Islet precursor cell (in vitro differentiated cells): ENCODE measurements around the gene ARIH1.

Experiments used
- DNase-seq: peaks from one replicate; pipeline ENCODE4 v3.0.0-alpha.2; 2018

ARIH1 gene

DNA sequence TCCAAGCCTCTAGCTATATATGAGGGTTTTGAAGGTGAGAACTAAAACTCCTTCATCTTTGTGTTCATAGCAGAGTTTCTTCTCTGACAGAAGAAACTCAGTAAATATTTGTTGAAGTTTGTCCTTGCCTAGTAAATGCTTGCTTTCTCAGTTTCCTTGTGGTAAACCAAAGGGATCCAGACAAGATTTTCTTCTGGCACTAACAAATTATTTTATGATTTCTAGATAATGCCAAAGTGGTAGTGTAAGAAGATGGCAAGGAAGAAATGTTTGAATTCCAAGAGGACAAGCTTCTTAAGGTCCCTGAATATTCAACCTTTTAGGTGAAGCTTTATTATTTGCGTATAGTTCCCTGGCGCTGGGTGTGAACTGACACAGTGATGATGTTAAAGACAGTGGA, 14.4 kb downstream of the ARIH1 start:
- no peak for DNase-seq

DNA sequence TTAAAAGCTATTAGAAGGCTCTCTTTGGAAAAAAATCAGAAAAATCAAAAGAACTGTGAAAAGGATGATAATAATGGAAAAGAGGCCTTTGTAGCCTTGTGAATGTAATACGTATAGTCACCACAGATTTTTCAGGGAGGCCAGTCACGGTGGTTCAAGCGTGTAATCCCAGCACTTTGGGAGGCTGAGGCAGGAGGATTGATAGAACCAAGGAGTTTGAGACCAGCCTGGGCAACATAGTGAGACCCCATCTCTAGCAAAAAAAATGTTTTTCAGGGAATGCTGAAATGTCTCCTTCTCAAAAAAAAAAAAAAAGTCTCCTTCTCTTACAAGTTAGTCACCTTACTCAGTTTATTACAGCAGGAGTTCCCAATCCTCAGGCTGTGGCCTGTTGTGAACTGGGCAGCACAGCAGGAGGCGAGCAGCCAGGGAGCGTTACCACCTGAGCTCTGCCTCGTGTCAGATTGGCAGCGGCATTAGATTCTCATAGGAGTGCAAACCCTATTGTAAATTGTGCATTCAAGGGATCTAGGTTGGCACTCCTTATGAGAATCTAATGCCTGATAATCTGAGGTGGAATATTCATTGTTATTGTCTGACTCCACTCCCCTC, 15.9 kb downstream of the ARIH1 start:
- DNase-seq, result no peak

DNA sequence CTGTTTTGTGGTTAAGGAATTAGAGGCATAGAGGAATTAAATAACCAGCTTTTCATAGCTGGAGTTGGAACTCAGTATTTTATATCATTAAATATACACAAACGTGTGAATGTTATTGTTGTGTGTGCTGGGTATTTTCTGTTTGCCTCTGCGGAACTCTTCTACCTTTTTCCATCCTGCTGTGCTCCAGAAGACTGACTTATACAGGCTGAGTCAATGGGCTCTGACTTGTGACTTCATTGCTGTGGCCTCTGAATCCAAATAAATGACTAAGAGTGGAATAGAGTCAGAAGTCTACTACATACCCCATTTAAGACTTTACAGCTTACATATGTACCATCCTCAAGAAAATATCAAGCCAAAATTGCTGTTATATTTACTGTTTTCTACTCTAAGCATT, 17.6 kb downstream of the ARIH1 start:
- DNase-seq, result no peak

DNA sequence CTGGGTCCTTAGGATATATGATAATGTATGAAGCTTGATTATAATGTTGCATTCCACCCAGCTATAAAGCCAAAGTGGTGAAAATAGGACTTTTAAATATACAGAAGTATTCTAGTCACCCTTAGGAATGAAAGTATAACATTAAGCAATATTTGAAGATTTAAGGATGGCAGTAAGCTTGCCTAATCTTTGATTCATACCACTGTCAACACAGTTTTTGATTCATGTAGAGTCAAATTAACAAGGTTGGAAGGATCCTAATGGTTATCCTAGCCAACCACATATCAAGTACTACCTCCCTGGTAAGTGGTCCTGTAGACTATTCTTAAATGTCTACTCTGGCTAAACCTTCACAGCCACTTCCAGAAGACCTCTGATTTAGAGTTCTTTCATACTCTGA, 18.6 kb downstream of the ARIH1 start:
- no peak for DNase-seq

DNA sequence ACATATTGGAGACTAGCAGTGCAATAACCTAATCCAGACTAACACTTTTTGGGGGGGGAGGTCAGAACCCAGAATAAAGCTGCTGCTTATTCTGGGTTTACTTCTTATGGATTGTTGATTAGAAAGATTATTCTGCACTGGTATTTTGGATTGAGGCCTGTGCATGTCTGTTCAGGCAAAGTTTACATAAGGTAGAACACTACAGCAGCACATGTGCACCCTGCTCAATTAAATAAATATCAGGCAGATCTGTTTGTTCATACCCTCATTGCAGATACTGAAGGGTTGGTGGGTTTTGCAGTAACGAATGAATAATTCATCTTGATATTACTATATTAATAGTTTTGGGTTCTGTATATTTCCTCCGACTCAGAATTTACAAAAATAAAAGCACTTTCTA, 19.1 kb downstream of the ARIH1 start:
- no peak for DNase-seq

DNA sequence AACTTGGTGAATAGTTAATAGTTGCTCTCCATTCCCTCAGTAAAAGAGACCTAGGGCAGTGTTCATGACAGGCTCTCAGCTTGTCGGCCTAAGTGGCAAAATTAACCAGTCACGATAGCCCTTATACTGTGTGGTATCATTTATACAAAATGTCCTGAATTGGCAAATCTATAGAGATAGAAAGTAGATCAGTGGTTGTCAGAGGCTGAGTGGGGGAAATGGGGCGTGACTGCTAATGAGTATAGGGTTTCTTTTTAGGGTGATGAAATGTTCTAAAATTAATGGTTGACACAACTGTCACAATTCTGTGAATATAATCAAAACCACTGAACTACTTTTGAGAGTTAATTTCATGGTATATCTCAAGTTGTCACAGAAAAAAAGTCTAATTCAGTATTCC, 20.9 kb downstream of the ARIH1 start:
- DNase-seq, result no peak

DNA sequence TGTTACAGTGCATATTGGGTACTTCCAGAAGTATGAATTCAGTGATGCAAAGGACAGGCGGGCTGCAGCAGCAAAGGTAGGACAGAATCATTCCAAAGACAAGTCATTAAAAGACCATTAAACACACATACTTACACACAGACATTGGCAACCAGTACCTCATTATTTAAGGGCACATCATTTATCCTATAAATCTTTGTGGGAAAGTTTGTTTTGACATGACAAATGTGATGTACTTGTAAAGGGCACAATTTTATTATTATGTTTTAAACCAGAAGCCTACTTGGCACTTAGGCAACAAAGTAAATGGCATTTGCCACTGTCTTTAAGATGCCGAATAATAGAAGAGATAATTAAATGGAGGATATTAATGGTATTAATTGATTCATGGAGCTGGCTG, 22.7 kb downstream of the ARIH1 start:
- DNase-seq, result no peak

DNA sequence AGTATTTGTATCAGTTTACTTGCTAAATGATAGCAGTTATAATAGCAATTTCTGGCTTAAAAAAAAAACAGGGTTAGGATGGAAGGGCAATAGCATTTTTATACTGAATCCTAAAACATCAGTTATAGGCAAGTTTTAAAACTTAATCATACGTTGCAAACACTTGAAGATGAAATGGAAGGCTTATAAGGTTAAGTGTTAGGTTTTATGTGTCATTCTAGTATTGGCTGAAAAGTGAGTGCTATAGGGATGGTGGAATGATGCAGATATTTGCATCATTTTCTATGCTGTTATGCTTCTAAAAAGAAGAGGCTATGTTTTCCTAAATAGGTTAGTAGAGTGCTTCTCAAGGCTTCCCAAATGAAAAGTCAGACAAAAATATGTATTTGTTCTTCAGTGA, 23.3 kb downstream of the ARIH1 start:
- no peak for DNase-seq

DNA sequence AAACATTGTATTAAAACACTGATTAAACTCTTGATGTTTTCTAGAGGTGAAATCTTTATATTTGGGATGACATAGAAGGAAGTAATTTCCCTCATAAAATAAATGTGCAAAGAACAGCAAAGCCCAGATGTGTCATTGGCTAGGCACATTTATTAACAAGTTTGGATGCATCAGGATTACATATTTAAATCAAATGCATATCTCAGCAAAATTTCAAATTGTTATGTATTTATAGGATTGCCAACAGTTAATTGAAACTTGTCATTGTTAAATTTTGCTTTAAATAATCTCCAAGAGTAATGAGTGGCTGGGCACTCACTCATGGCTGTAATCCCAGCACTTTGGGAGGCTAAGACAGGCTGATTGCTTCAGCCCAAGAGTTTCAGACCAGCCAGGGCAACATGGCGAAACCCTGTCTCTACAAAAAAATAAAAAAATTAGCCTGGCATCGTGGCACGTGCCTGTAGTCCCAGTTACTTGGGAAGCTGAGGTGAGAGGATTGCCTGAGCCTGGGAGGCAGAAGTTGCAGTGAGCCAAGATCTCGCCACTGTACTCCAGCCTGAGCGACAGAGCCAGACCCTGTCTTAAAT, 28.2 kb downstream of the ARIH1 start:
- no peak for DNase-seq

DNA sequence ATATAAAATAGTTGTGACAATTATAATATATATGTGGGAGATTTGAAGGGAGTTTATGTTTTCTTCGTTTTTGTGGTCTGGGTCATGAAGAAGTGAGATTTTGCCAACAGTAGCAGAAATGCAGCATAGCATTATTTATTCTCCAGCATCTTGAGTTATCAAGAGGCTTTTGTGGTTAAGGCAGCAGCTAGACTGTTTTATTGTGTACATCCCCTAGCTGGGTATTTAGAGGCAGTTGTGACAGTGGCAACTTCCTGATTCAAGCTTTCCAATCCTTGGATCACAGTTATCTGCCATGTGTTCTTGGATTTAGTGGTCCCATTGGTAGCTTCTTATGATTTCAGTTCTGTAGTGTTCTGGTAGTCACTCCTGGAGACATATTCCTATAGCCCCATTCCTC, 29.0 kb downstream of the ARIH1 start:
- DNase-seq, result no peak

DNA sequence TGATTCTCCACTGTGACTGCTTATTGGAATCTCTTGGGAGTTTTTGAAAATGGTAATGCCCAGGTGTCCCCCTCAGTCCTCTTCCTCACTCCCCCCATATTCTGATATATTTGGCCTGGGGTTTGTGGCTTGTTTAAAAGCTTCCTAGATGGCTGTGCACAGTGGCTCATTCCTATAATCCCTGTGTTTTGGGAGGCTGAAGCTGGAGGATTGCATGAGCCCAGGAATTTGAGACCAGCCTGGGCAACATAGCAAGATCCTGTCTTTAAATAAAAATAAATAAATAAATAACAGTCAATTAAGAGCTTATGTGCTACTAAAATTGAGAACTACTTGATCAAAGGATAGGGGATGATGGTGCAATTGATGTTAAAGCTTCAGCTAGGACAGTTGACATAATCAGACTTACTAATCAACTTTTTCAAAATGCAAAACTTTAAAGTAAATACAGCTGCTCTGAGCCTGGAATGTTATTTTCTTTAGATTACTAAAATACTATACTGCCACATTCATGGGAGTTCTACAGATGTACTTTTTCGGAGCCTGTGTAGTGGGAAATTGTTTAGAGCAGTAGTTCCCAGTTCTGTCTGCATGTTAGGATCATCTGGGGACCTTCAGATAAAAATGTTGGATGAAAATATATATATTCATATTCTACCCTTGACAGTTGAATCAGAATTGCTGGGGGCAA, 33.4 kb downstream of the ARIH1 start:
- DNase-seq, result no peak

DNA sequence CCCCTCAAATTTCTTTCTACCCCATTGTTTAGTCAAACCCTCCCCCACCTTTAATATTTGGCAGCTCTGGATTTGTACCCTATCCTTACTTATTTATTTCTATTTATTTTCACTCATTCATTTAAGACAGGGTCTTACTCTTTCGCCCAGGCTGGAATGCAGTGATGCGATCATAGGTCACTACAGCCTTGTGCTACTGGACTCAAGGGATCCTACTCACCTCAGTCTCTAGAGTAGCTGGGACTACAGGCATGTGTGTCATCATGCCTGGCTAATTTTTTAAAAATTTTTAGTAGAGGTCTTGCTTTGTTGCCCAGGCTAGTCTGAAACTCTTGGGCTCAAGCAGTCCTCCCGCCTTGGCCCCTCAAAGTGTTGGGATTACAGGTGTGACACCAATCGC, 35.4 kb downstream of the ARIH1 start:
- DNase-seq, result no peak

DNA sequence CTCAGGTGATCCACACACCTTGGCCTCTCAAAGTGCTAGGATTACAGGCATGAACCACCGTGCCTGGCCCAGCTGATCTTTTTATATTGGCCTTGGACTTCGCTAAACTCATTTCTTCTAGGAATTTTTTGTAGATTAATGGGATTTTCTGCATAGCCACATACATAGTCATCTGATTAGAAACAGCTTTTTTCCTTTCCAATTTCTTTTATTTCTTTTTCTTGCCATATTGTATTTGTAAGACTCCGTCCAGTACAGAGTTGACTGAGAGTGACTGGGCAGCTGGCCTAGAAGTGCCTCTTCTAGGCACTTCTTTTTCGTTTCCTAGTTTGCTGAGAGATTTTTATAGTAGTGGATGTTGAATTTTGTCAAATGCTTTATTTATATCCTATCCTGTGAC, 37.4 kb downstream of the ARIH1 start:
- DNase-seq, result no peak

DNA sequence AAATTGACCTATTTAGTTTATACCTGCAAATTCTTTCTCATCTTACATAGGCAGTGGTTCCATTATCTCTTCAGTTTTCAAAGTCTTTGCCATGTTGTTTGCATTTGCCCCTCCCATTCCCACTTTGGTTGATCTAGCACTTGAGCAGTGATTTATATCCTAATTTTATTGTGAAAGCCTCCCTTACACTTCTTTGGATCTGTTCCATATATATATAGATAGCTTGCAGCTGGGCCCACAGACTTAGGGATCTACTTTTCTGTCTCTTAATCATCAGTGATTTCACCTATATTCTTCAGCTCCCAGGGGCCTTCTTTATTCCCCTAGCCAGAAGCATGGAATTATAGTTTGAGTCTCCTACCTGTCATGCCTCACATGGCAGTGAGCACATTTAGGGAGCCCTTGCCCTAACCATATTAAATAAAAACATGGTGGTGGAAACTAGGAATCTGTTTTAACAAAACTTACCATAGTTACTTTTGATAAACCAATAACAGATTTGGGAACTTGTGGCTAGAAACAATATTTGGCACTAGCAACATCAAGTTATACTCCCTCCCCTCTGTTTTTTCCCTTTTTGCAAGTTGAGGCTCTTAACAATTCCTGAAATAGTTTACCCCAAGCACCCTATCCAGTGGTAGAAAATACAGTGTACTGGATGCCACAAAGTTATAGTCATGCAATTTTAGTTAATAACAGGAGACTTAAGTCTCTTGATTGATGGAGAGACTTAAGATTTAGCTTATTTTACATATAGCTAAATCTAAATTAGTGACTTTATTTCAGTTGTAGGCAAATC, 41.7 kb downstream of the ARIH1 start:
- DNase-seq, result no peak

DNA sequence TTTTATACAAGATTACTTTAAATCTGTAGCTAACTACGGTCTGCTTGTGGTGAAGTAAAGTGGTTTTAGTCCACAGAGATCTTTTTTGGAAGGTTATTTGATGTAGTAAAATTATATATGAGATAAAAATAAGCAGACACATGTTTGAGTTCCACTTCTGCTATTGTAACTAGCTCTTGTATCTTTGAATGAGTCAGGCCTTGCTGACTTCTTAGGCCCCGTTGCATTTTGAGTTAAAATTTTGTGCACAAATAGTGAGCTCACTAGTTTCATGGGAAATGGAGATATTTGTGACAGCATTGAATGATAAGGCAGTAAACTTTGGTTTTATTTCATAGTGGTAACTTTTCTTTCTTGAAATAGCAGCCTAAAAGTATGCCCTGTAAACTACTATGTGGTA, 42.6 kb downstream of the ARIH1 start:
- DNase-seq, result no peak

DNA sequence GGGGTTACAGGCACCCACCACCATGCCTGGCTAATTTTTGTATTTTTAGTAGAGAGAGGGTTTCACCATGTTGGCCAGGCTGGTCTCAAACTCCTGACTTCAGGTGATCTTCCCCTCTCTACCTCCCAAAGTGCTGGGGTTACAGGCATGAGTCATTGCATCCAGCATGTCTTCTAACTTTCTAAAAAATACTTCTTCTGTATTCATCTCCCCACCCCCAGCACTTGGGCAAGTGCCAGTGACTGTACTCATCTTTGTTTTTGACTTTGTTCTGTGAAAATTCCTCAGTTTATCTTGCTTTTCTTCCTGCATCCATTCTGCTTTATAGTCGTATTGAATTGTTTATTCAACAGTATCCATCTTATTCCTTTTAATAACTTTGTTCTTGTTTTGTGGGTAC, 47.6 kb downstream of the ARIH1 start:
- no peak for DNase-seq

DNA sequence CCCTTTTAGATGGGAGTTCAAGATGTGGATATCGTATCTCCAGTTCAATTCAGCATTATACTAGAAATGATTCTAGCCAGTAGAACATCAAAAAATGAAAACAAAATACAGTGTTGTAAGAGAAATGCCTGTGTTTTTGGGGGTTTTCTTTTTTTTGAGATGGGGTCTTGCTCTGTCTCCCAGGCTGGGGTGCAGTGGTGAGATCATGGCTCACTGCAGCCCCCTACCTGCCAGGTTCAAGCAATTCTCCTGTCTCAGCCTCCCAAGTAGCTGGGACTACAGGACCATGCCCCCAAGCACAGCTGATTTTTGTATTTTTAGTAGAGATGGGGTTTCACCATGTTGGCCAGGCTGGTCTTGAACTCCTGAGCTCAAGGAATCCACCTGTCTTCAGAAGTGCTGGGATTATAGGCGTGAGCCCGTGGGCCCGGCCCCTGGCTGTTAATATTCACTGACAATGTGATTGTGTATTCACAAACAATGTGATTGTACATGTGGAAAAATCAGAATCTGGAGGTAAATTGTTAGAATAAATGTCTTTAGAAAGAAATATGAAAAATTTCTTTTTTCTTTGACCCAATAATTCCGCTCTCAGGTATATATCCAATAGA, 59.0 kb downstream of the ARIH1 start:
- DNase-seq, result no peak

DNA sequence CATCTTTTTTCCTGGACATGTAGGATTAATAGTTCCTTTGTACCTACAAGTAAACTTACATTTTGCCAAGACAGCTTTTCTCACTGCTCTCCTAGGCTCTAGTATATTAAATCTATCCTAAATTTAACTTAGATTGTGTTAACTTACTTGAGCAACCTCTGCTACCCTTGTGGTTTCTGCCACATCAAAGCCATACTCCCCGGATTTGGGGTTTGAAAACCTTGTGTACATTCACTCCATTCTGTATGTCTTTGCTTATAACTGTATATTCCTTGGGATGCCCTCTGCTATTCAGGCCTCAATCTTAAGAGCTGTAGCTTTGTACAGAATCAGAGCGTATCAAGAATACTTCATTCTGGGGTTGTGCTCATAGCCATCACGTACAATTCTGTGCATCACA, 60.4 kb downstream of the ARIH1 start:
- no peak for DNase-seq

DNA sequence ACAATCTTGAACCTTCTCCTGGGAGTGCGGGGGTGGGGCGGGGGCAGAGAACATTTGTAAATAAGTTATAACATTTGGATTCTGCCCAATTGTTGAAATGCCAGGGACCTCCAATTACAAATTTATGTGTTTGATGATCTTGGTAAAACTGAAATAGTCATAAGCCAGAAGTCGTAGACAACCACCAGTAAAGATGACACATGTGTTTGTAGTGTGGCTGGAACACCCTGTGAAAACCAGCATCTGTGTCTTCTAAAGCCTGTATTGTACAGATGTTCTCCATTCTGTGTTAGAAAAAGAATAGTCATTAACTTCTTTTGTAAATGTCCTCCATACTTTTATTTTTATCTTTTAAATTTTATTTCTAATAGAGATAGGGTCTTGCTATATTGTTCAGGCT, 61.8 kb downstream of the ARIH1 start:
- DNase-seq, result no peak

DNA sequence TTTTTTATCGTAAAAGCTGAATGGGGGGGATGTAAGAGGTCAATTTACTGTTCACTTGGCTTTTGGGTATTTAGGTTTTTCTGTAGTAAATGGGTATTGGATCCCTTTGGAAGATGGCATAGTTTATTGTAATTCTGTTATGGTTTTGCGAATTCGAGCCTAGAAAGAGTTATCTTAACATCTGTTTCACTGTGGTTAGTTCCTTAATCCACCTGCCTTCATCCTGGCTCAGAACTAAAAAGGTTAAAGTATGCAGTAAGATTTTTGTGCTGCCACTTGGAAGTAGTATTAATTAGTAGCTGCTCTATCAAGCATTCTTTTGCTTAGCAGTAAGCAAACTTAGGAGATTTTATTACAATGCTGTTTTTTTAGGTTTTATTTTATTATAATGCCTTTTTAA, 62.4 kb downstream of the ARIH1 start:
- DNase-seq, result no peak

DNA sequence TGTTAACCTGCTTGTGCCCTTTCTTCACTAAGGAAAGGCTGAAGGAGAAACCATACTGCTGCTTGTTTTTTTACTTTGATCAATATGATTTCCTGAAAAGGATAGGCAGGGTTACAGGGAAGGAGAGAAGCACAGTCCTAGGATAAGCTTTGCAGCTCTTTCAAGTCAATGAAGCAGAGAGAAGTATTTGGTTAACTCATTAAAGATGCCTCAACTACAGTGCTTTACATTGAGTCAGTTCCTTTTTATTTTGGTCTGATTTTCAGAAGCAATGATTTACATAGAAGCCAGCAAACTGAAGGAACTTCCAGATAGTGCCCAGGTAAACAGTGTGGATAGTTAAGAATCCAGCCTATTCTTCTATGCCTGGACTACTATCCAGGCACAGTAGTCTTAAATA, 64.8 kb downstream of the ARIH1 start:
- DNase-seq, result no peak

DNA sequence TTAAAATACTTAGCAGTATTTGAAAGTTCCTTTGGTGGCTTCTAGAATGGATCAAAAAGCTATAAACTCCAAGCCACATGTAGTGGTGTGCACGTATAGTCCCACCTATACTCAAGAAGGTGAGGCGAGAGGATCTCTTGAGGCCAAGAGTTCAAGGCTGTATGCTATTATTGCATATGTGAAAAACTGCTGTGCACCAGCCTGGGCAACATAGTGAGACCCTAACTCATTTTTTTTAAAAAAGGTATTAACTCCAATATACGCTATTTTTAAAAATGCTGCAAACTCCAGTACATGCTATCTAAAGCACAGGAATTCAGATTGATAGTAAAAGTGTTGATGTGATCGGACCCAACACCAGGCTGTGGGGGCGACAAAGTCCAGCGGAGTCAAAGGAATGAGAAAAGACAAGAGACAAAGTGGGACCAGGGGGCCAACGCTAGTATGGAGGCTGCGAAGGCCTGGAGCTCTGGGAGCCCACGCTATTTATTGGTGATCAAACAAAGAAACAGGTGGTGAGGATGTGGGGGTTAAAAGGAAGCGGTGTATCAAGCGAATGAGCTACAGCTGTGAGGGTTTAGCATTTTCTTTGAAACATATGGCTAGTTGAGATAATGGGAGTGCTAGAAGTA, 66.6 kb downstream of the ARIH1 start:
- DNase-seq, result no peak

DNA sequence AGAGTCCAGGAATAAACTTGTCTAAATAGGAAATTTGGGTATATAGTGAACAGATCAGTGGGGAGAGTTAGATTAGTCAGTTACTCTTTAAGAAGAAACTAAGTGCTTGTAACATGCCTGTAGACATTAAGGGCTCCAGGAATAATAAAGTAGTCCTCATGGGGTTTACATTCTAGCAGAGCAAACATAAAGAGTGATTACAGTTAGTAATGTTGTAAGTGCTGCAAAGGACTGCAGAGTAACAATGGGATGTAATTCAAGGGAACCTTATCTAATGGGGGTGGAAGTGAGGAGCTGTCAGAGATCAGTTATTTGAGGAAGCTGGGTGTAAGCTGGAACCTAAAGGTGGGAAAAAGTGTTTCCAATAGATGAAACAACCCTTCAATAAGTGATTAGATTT, 67.5 kb downstream of the ARIH1 start:
- DNase-seq, result no peak
